SIG-M5 (cell line): ENCODE measurements around the gene HBZ.
"Not testable (repeated sequence)": the region's sequence is repeated elsewhere in the genome, so short reads cannot be mapped to it uniquely, and the experiment has no call there.

ENCODE experiments used
- DNase-seq: peaks from one replicate; lab custom pipeline; 2025; lab: John Stamatoyannopoulos, UW

HBZ gene

DNA sequence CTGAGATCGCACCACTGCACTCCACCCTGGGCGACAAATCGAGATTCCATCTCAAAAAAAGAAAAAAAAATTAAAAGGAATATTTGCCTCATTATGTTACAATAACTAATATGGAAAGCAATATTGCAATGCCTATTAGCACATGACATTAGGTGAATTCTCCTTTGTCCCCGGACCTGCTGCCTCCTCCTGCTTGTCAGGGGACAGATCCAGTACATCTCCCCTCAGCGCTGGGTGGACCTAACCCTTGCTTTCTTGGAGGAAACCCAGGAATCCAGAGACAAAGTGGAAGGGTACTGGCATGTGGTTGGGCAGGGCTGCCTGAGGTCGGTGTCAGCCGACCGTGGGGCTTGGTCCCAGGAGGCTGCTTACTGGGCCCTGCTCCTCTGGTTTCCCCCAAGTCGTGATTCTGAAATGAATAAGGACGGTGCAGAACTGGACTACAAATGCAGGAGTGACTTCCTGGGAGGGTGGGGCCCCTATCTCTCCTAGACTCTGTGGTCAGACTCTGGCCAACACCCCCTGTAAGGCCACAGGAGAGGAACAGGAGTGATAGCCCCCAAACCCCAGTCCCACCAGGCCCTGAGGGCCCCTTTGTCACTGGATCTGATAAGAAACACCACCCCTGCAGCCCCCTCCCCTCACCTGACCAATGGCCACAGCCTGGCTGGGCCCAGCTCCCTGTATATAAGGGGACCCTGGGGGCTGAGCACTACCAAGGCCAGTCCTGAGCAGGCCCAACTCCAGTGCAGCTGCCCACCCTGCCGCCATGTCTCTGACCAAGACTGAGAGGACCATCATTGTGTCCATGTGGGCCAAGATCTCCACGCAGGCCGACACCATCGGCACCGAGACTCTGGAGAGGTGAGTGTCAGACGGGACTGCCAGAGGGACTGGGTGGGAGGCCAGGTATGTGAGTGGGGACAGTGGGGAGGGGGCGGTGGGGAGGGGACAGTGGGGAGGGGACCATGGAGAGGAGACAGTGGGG, at the start of gene HBZ:
Gene HBZ (plus strand): TSS at position 504 of the 988 bp plus-strand sequence. CDS start 266 bp downstream, at position 770.
- DNase-seq, result no peak

DNA sequence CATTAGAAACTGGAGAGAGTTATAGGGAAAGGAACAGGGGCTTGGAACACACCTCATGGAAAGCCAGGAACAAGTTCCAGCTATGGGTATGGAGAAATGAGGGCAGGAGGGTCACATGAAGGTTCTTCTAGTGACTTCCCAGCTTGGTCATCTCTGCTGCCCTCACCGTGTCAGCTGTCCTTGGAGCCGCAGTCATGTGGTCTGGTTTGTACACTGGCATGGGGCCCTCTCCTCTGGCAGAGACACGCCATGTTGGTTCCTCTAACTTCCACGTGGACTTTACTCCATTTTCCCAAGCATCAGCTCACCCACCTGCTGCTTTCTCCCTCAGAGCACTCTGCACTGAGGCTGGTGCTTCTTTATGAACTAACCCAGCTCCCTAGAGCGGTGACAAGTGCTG, 48.1 kb upstream of the HBZ start:
- no peak for DNase-seq

GRCh38 chr16:104928-105327, 47.5 kb upstream of the HBZ start:
- DNase-seq, result no peak

DNA sequence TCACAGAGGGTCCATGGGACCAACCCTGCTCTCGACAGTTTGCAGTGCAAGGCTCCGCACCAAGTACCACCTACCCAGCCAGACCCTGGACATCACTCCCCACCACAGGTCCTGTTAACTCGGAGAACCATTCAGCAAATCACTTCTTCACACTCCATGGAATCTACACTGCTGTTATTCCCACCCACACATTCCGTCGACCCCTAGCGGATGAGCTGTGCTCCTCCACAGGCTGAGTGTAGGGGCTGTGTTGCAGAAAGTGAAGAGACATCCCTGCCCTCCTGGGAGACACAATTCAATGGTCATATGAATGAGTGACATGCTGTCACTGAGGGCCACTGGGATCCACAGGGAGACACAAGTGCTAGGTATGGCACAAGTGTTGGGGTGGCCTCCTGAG, 46.9 kb upstream of the HBZ start:
- DNase-seq, result no peak

DNA sequence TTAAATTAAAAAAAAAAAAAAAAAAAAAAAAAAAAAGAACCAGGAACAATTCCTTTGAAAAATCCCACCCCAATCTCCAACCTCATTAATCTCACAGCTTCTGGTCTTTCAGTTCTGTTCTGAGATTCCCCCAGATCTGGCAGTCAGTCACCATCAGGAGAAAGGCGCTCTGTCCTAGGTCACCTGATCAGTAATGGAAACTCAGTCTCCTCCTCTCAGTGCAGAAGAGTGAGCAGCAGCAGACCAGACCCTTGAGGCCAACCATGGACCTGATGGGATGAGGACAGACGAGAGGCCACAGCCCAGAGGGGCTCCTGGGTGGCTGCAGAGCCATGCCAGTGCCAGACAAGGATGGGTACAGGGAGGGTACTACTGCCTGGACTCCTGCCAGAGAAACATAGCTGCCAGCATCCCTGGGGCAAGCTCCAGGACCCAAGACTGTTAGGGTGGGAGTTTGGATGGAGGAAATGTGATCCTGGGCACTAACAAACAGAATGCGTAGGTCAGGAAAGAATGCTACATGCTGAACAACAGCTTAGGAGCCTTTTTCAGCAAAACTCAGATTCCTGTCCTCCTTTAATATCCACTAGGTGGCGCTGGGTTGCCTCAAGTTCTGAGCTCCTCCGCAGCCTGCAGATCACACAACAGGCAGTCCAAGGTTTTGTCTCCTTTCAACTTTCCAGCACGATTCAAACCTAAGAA, 45.7 kb upstream of the HBZ start:
- DNase-seq, result no peak

DNA sequence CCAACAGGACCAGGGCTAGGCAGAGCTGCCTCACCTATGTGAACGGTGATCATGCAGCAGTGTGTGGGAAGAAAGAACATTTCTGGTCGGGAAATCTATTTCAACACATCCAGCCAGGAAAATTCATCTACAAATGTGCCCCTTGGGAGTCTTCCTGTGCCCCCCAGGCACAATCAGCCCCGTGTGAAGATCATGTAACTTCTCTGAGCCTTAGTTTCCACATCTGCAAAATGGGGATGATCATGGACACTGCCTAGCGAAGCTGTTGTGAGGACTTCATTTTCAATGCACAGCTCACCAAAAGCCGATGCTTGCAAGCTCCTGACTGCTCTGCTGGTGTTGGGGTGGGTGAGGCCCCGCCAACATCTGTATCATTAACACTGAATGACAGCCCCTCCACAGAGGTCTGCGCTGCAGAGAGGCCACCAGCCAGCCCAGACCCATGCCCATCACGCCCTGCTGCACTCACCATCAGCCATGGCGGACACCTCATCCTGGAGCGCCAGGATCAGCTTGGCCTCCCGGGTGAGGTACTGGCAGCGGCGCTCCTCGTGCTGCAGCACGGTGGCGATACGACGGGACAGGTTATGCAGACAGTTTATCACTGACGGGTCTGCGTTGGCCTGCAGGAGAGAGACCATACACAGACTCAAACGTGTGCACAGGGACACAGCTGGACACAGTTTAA, 40.1 kb upstream of the HBZ start:
- no peak for DNase-seq

GRCh38 chr16:114327-114726, 38.1 kb upstream of the HBZ start:
- DNase-seq, result no peak

DNA sequence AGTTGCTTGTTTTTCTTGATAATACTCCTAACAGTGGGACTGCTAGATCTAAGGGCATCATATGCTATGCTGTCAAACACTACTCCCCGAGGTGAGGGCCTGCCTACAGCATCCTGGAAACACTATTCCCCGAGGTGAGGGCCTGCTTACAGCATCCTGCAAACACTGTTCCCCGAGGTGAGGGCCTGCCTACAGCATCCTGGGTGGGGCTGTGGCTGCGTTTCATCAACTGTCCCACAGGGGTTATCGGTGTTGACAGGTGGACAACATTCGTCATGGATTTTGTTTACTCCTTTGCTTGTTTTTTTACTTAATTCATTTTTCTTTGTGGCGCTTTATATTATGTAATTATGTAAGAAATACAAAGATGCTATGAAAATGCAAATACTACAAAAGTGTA, 36.4 kb upstream of the HBZ start:
- no peak for DNase-seq

GRCh38 chr16:117379-118365, 34.8 kb upstream of the HBZ start:
- no peak for DNase-seq

DNA sequence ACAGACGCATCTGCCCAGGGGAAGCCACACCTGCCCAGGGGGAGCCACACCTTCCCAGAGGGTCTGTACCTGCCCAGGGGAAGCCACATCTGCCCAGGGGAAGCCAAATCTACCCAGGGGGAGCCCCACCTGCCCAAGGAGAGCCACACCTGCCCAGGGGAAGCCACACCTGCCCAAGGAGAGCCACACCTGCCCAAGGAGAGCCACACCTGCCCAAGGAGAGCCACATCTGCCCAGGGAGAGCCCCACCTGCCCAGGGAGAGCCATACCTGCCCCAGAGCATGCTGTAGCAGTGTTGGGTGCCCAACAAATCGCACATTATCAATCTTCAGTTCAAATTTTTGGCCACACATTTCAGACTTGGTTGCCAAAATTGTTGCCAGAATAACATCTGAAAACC, 33.6 kb upstream of the HBZ start:
- no peak for DNase-seq

DNA sequence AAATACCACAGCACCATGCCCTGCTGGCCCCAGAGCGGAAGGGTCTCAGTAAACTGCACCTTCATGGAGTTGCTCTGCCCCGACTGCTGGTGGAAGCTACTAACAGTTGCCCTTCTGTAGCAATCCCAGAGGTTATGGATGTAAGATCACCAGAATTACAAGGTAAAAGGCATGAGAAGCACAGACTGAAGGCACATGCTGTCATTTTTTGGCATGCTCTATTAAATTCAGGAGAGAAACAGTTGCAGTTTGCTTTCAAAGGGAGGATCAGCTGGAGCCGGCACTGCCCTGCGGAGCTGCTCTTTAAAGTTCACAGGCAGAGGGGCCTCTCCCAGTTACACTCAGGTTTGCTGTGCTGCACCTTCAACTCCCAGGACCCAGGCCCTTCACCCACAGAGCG, 33.1 kb upstream of the HBZ start:
- no peak for DNase-seq

- no peak for DNase-seq
Observed at GRCh38 chr16:119835-120491, 32.5 kb upstream of the HBZ start.

GRCh38 chr16:120756-121155, 31.7 kb upstream of the HBZ start:
- no peak for DNase-seq

DNA sequence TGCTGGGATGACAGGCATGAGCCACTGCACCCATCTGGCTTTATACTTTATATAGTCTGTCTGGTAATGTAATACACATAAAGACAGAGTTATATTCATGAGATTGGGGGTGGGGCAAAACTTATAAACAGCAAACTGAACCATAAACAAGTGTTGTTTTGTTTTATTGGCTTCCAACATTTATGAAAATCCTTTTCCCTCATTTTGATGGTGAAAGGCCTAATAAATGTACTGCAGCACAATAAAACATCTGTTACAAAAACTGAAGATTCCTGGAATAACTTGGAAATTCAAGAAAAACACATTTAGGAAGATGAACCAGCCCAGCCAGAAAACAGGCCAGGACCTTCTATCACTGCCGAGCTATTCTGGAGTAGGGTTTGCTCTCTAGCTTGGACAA, 30.1 kb upstream of the HBZ start:
- DNase-seq, result no peak

GRCh38 chr16:123558-124350, 28.7 kb upstream of the HBZ start:
- DNase-seq, result not testable (repeated sequence)

- DNase-seq, result no peak
Observed at GRCh38 chr16:125011-125410, 27.4 kb upstream of the HBZ start.

DNA sequence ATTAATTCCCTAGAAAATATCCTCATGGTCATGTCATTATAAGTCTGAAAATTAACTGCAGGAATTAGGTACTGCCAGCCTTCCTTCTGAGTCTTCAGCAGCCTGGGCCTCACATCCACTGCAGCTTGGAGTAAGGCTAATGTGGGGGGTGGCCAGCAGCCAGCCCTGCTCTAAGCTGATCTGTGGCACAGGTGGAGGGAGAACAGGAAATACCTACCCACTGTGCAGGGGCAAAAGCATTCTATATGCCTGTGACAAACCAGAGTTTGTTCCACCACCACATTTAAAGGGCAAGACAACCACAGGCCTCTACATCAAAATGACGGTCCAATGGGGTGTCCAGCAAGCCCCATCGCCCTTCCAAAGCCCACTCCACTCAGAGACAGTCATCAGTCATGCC, 23.4 kb upstream of the HBZ start:
- no peak for DNase-seq

DNA sequence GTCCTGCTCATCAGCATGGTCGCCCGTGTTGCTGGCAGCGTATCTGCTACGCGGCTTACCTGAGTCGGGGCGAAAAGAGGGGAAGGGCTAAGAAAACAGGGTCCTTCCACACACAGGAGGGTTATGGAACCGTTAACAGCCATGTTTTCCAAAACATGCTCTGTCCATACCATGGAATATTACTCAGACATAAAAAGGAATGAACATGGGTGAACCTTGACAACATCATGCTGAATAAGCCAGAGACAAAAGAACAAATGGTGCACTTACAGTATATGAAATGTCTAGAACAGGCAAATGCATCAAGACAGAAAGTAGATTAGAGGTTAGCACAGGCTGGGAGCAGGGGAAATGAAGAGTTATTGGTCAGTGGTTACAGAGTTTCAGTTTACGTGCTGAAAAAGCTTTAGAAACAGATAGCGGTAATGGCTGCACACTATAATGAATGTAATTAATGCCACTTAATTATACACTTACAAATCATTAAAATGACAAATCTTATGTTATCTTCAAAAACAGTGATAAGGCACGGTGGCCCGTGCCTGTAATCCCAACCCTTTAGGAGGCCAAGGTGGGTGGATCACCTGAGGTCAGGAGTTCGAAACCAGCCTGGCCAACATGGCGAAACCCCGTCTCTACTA, 21.8 kb upstream of the HBZ start:
- DNase-seq, result no peak

- DNase-seq, result no peak
Observed at GRCh38 chr16:132120-132519, 20.3 kb upstream of the HBZ start.

GRCh38 chr16:133716-134115, 18.7 kb upstream of the HBZ start:
- no peak for DNase-seq
